GM12875 (cell line): ENCODE measurements around the gene EBI3.

Experiments used
- H3K4me3 ChIP-seq: one replicate; pipeline ENCODE4 v1.5.1; 2011; ENCODE audit warnings: low read depth, low read length, control low read depth
- TF ChIP-seq, protein P1 (sequence below): IDR thresholded peaks from 2 replicates; pipeline ENCODE4 v1.5.1; 2011; ENCODE audit warnings: low read depth, mild to moderate bottlenecking, control low read depth, inconsistent platforms, low read length, moderate library complexity, borderline replicate concordance; ENCODE audit not compliant: insufficient read depth

EBI3 gene

DNA sequence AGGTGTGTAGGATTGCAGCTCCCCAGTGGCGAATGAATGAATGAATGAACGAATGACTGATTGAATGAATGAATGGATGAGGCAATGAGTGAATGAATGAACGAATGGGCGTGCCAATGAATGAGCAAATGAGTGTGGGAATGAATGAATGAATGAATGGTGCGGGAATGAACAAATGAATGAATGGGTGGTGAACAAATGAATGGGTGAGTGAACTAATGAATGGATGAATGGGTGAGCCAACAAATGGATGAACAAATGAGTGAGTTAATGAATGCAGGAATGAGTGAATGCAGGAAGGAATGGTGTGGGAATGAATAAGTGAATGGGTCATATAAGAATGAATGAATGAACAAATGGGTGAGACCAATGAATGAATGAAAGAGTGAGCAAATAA lies 32.1 kb upstream of the EBI3 start:
- H3K4me3 ChIP-seq: no peak overlapping the region
- TF ChIP-seq, protein P1, sequence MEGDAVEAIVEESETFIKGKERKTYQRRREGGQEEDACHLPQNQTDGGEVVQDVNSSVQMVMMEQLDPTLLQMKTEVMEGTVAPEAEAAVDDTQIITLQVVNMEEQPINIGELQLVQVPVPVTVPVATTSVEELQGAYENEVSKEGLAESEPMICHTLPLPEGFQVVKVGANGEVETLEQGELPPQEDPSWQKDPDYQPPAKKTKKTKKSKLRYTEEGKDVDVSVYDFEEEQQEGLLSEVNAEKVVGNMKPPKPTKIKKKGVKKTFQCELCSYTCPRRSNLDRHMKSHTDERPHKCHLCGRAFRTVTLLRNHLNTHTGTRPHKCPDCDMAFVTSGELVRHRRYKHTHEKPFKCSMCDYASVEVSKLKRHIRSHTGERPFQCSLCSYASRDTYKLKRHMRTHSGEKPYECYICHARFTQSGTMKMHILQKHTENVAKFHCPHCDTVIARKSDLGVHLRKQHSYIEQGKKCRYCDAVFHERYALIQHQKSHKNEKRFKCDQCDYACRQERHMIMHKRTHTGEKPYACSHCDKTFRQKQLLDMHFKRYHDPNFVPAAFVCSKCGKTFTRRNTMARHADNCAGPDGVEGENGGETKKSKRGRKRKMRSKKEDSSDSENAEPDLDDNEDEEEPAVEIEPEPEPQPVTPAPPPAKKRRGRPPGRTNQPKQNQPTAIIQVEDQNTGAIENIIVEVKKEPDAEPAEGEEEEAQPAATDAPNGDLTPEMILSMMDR: no peak

DNA sequence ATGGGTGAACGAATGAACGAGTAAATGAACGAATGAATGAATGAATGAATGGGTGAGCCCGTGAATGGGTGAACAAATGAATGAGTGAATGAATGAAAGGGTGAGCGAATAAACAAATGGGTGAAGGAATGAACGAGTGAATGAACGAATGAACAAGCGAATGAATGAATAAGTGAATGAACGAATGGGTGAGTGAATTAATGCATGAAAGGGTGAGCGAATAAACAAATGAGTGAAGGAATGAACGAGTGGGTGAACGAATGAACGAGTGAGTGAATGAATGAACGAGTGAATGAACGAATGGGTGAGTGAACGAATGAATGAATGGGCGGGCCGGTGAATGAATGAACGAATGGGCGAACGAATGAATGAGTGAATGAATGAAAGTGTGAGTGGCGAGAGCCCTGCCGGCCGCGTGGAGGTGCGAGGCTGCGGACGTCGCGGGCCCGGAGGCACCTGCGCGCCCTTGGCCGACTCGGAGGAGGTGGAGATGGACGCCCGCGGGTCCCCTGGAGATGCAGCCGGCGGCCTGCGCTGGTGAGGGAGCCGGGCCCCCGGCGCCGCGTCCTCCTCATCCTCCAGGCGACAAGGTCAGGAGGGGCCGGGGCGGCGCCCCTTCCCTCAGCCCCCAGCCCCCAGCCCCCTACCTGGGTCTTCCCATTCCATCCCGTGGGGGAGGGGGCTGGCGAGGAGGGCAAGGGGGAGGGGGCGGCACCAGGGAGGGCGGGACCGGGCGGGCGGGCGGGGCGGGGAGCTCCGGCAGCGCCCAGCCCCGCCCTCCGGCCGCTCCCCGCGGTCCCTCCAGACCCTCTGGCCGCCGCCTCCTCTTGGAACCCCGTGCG lies 31.5 kb upstream of the EBI3 start:
- no peak overlapping the region for H3K4me3 ChIP-seq
- TF ChIP-seq, protein P1: no peak

DNA sequence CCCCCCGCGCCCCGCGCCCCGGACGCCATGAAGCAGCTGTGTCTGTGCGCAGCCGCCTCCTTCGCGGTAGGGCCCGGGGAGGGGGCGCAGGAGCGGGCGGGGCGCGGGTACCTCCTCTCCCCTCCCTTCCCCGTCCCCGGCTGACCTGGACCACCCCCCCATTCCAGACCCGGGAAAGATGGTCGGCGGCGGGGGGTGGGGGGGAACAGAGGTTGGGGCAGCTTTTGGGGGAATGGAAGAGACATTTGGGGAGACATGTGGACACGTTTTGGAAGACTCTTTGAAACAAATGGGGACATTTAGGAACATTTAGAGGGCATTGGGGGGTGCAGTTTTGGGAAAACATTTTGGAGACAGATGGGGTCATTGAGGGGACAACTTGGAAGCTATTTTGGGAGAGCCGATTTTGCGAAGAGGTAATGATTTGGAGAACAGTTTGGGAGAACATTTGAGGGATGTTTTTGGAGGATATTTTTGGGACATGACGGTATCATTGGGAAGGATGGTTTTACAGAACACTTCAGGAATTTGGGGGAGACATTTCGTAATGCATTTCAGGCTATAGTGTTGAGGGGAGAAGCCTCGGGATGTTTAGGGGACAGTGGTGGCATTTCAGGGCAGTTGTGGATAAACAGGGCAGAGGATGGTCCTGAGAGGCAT lies 30.7 kb upstream of the EBI3 start:
- H3K4me3 ChIP-seq: no peak overlapping the region
- TF ChIP-seq, protein P1: no peak

DNA sequence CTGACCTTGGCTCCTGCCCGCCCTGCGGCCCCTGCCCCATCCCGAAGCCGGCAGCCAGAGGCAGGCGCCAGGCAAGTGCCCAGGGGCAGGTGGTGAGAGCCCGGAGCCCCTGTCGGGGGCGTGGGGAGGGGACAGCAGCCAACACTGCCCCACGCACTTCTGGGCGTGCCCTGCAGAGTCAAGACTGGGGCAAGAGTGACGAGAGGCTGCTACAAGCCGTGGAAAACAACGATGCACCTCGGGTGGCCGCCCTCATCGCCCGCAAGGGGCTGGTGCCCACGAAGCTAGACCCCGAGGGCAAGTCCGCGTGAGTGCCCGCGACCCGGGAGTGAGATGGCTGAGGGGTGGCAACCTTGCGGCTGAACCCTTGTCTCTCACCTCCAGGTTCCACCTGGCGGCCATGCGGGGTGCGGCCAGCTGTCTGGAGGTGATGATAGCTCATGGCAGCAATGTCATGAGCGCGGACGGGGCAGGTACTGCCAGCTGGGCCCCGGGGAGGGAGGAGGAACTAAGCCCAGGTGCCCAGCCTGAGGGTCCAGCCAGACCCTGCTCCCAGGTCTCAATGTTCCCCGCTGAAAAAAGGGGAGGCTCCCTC lies 29.5 kb upstream of the EBI3 start:
- no peak overlapping the region for H3K4me3 ChIP-seq
- TF ChIP-seq, protein P1: no peak

DNA sequence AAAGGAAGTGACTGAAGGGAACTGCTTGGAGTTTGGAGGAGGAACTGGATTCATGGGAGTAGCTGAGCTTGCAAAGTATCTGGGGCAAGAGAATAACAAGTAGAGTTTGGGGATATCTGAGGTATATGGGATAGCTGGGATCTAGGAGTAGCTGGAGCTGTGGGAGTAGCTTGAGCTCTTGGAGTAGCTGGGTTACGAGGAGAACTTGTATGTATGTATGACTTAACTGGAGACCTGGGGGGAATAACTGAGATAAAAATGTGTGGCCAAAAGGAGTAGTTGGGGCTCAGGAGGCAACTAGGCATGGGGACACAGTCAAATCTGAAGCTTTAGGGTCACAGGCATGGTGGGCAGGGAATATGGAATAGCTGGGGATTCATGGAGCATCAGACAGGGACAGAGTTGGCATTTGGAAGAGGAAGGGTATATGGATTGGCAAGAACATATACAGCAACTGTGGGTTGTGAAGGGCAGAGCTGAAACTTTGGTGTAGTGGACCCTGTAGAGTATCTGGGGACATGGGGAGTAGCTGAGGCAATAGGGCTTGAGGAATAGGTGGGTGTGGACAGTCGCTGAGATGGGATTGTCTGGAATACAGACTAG lies 28.3 kb upstream of the EBI3 start:
- no peak overlapping the region for H3K4me3 ChIP-seq
- TF ChIP-seq, protein P1: no peak

DNA sequence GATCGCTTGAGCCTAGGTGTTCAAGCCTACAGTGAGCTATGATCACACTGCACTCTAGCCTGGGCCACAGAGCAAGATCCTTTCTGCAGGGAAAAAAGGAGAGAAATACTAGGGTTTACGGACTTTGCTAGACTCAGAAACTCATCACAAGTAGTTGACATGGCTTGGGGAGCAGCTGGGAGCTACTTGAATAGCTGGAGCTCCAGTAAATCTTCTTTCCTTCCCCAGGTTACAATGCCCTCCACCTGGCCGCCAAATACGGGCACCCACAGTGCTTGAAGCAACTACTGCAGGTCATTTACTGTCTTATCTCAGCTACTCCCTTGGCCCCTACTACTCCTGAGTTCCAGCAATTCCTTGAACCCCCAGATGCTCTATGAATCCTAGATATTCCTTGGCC lies 27.5 kb upstream of the EBI3 start:
- no peak overlapping the region for H3K4me3 ChIP-seq
- TF ChIP-seq, protein P1: no peak
